Measurements from ENCODE around the gene VWA5B1. TPM values are rescaled to one million over a fixed set of nuclear protein-coding genes. Genes with fewer than 3 reads are reported as not detected.

Gene VWA5B1
- total RNA-seq, 1 donor from 2014 or later, result not detected

GRCh38 chr1:20345419-20345818, 54.7 kb downstream of the VWA5B1 start:
- DNase-seq (ENCODE audit: low spot score in 2 of 2), result no peak
- H3K27me3 ChIP-seq, result no peaks in the 10 kb centered on the region
- TF ChIP-seq, protein P1, sequence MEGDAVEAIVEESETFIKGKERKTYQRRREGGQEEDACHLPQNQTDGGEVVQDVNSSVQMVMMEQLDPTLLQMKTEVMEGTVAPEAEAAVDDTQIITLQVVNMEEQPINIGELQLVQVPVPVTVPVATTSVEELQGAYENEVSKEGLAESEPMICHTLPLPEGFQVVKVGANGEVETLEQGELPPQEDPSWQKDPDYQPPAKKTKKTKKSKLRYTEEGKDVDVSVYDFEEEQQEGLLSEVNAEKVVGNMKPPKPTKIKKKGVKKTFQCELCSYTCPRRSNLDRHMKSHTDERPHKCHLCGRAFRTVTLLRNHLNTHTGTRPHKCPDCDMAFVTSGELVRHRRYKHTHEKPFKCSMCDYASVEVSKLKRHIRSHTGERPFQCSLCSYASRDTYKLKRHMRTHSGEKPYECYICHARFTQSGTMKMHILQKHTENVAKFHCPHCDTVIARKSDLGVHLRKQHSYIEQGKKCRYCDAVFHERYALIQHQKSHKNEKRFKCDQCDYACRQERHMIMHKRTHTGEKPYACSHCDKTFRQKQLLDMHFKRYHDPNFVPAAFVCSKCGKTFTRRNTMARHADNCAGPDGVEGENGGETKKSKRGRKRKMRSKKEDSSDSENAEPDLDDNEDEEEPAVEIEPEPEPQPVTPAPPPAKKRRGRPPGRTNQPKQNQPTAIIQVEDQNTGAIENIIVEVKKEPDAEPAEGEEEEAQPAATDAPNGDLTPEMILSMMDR (IDR thresholded peaks at IDR 0.05), result no peak

GRCh38 chr1:20346433-20346832, 55.8 kb downstream of the VWA5B1 start:
- intact Hi-C loops (cut with DNase I), result no loop called here
- H3K27me3 ChIP-seq, result no peaks in the 10 kb centered on the region
- no peaks in the 10 kb centered on the region for H3K36me3 ChIP-seq
- DNase-seq (ENCODE audit: low spot score in 2 of 2), result no peak
- H3K27ac ChIP-seq, result no peak overlapping the region
- no peaks in the 10 kb centered on the region for H3K9me3 ChIP-seq
- TF ChIP-seq, protein P1 (IDR thresholded peaks at IDR 0.05), result no peak
- H3K4me3 ChIP-seq, result no peak overlapping the region
- H3K4me1 ChIP-seq, result no peaks in the 10 kb centered on the region

More at GRCh38 chr1:20345419-20345818, 54.7 kb downstream of the VWA5B1 start:
- H3K9me3 ChIP-seq, result no peaks in the 10 kb centered on the region
- intact Hi-C loops (cut with DNase I), result no loop called here
- H3K36me3 ChIP-seq, result no peaks in the 10 kb centered on the region
- no peaks in the 10 kb centered on the region for H3K4me1 ChIP-seq
- H3K27ac ChIP-seq, result no peak overlapping the region
- H3K4me3 ChIP-seq, result no peak overlapping the region

GRCh38 chr1:20347699-20348098, 57.0 kb downstream of the VWA5B1 start:
- intact Hi-C loops (cut with DNase I), result no loop called here
- Histone ChIP-seq H3K27ac (no peak overlapping the region), H3K4me3 (no peak overlapping the region), H3K4me1 (no peaks in the 10 kb centered on the region), H3K27me3 (no peaks in the 10 kb centered on the region), H3K36me3 (no peaks in the 10 kb centered on the region), H3K9me3 (no peaks in the 10 kb centered on the region)
- DNase-seq (ENCODE audit: low spot score in 2 of 2), result no peak
- TF ChIP-seq, protein P1 (IDR thresholded peaks at IDR 0.05), result no peak

DNA sequence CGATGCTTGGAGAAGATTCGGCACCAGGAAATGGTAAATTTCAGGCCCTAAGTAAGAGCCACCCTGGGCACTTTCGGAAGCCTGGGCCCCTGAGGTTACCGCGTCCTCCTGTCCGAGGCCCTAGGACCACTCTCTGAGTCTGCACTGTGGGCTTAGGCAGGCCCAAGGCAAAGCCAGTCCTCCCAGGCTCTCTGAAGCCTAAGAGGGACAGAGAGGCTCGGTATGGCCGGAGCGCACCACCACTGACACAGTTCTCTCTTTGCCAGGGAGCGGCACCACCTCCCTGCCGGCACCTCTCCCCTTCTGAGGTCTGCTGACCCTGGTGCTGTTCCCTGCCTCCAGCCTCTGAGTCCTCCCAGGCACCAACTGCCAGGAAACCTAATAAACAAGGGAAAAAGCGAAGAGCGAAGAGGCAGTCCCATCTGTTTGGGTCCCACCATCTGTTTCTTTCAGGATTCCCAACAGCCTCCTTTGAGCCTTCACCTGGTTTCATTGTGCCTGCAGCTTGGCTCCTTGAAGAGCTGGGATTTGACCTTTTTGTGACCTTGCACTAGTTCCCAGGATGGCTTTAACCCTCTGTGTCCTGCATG, 57.7 kb downstream of the VWA5B1 start:
- DNase-seq (ENCODE audit: low spot score in 2 of 2), result no peak
- Histone ChIP-seq H3K4me3 (no peak overlapping the region), H3K27me3 (no peaks in the 10 kb centered on the region), H3K4me1 (no peaks in the 10 kb centered on the region), H3K9me3 (no peaks in the 10 kb centered on the region), H3K27ac (no peak overlapping the region), H3K36me3 (no peaks in the 10 kb centered on the region)
- intact Hi-C loops (cut with DNase I), result no loop called here
- TF ChIP-seq, protein P1 (IDR thresholded peaks at IDR 0.05), result no peak

DNA sequence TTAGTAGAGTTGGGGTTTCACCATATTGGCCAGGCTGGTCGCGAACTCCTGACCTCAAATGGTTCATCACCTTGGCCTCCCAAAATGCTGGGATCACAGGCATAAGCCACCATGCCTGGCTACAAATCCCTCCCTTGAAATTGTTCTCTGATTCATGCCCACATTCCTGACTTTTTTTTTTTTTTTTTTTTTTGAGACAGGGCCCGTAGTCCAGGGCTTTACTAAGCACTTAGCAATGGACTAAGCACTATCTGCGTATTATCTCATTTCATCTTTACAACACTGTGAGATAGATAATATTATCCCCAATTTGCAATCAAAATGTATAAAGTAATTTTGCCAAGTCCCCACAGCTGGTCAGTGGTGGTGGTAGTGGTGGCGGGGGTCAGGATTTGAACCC, 58.9 kb downstream of the VWA5B1 start:
- H3K4me3 ChIP-seq, result no peak overlapping the region
- intact Hi-C loops (cut with DNase I), result no loop called here
- no peaks in the 10 kb centered on the region for H3K9me3 ChIP-seq
- no peaks in the 10 kb centered on the region for H3K4me1 ChIP-seq
- TF ChIP-seq, protein P1 (IDR thresholded peaks at IDR 0.05), result no peak
- H3K36me3 ChIP-seq, result no peaks in the 10 kb centered on the region
- H3K27me3 ChIP-seq, result no peaks in the 10 kb centered on the region
- DNase-seq (ENCODE audit: low spot score in 2 of 2), result no peak
- H3K27ac ChIP-seq, result no peak overlapping the region

GRCh38 chr1:20349971-20350370, 59.3 kb downstream of the VWA5B1 start:
- DNase-seq (ENCODE audit: low spot score in 2 of 2), result no peak
- intact Hi-C loops (cut with DNase I), result no loop called here
- H3K4me1 ChIP-seq, result no peaks in the 10 kb centered on the region

More at GRCh38 chr1:20349971-20350370, 59.3 kb downstream of the VWA5B1 start:
- H3K36me3 ChIP-seq, result no peaks in the 10 kb centered on the region
- H3K4me3 ChIP-seq, result no peak overlapping the region
- H3K27me3 ChIP-seq, result no peaks in the 10 kb centered on the region
- no peak overlapping the region for H3K27ac ChIP-seq
- H3K9me3 ChIP-seq, result no peaks in the 10 kb centered on the region
- TF ChIP-seq, protein P1 (IDR thresholded peaks at IDR 0.05), result no peak

All from ascending aorta (tissue), 2 donors.